ENCODE data around the gene CLDN11.

CLDN11 gene

DNA sequence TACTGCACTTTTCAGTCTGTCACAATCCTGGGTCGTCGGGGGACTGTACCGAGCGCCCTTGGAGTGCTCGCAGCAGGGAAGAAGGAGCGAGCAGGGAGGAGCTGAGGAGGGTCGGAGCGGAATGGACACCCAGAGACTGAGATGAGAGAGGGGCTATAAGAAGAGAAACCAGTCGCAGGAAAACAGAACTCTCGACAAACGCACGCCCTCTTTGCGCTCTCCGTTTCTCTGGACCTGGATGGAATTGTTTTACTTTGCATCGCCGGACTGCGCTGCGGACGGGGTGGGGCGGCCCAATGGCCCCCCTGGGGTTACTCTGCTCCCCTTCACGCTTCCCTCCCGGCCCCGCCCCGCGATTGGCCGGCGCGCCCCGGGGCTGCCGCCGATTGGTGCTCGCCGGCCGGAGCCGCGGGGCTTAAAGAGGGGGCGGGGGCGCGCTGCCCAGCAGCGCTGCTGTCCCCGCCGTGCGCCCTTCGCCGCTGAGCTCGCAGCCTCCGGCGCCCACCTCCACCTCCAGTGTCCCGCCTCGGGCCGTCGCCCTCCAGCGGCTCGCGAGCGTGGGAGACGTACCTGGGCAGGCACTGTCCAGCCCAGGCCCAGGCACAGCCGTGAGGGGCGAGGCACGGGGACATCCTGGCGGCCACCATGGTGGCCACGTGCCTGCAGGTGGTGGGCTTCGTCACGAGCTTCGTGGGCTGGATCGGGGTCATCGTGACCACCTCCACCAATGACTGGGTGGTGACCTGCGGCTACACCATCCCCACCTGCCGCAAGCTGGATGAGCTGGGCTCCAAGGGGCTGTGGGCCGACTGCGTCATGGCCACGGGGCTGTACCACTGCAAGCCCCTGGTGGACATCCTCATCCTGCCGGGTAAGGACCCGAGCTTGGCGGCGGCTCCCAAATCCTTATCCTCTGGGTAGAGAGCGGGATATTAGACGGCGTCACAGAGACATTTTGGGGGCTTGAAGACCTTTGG, at the start of gene CLDN11:
Gene CLDN11, plus strand, starts transcription at position 447 of the 977 bp plus-strand sequence. Its CDS starts 199 bp downstream, at position 646.
- ChIA-PET CTCF (interaction anchor here (0.8 to 12.3 kb wide), 6 partner anchors 17 to 430 kb away, joined by 3 to 493 read pairs (median 3); no protein-coding TSS in a partner anchor), POLR2A (interaction anchor here (0.5 to 1.3 kb wide), 3 partner anchors 53 to 384 kb away, joined by 3 to 4 read pairs (median 3); no protein-coding TSS in a partner anchor)
- H3K4me3 ChIP-seq (ENCODE audit: low read depth, low read length) = peak within 1 kb of the TSS; percentile 92
- DNase-seq (ENCODE audit: low read depth, low spot score) = no peak
- TF ChIP-seq, protein P1, sequence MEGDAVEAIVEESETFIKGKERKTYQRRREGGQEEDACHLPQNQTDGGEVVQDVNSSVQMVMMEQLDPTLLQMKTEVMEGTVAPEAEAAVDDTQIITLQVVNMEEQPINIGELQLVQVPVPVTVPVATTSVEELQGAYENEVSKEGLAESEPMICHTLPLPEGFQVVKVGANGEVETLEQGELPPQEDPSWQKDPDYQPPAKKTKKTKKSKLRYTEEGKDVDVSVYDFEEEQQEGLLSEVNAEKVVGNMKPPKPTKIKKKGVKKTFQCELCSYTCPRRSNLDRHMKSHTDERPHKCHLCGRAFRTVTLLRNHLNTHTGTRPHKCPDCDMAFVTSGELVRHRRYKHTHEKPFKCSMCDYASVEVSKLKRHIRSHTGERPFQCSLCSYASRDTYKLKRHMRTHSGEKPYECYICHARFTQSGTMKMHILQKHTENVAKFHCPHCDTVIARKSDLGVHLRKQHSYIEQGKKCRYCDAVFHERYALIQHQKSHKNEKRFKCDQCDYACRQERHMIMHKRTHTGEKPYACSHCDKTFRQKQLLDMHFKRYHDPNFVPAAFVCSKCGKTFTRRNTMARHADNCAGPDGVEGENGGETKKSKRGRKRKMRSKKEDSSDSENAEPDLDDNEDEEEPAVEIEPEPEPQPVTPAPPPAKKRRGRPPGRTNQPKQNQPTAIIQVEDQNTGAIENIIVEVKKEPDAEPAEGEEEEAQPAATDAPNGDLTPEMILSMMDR (IDR thresholded peaks at IDR 0.05; ENCODE audit: insufficient read depth, low read length, missing control alignments) = peak; percentile 45

DNA sequence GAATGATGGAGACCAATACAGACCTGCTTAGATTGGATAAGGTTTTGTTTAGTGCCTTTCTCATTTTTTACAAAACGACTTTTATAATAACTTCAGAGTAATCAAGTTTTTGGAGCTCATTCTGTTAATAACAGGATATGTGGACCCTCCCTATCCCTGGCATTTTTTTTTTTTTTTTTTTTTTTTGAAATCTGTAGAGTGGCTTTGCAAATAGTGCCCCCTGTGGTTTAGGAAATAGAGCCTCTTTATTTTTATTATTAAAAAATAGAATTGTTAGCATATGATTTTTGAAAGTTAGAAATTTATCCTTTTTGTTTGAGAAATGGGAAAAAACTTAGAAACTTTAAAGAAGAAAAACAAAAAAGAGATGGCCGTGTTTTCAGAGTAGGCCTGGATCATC, 49.7 kb upstream of the CLDN11 start:
- ChIA-PET POLR2A (interaction anchor here (1.3 kb wide), 1 partner anchor 8 kb away, joined by 5 read pairs; no protein-coding TSS in a partner anchor), CTCF (interaction anchor here (1.0 to 1.9 kb wide), 3 partner anchors 10 to 60 kb away, joined by 4 to 7 read pairs (median 4); no protein-coding TSS in a partner anchor)
- DNase-seq (ENCODE audit: low read depth, low spot score) = no peak
- H3K4me3 ChIP-seq (ENCODE audit: low read depth, low read length) = no peak overlapping the region
- TF ChIP-seq, protein P1 (IDR thresholded peaks at IDR 0.05; ENCODE audit: insufficient read depth, low read length, missing control alignments) = no peak

DNA sequence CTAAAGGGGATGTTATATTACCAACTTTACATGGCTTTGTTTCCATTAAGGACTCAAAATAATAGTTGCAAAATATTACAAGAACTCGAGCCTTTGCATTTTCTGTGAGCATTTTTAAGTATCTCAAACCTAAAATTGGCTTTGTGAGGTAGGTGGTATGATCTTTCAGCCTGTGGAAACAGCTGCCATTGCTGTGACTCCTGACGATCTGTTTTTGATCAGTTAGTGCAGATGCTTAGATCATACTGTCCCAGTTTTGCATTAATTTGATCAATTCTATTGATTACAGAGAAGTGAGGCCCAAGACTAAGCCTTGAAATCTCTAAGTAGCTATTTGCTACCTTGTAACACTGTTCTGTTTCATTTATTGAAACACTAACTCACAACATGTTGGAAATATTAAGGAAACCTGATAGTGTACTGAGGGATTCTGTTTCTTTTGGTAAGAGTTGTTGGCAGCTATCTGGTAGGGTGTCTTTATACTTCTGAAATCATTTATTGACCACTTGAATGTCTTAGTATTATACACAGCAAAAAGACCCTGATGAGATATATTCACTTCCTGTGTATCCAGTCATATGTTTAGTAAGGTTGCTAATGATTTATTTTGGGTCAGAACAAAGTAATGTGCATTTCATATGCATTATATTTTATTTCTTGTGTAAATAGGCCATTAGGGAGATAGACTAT, 46.3 kb upstream of the CLDN11 start:
- no peak overlapping the region for H3K4me3 ChIP-seq (ENCODE audit: low read depth, low read length)
- CTCF ChIA-PET = no interaction called here
- TF ChIP-seq, protein P1 (IDR thresholded peaks at IDR 0.05; ENCODE audit: insufficient read depth, low read length, missing control alignments) = no peak
- DNase-seq (ENCODE audit: low read depth, low spot score) = no peak
- POLR2A ChIA-PET = no interaction called here

DNA sequence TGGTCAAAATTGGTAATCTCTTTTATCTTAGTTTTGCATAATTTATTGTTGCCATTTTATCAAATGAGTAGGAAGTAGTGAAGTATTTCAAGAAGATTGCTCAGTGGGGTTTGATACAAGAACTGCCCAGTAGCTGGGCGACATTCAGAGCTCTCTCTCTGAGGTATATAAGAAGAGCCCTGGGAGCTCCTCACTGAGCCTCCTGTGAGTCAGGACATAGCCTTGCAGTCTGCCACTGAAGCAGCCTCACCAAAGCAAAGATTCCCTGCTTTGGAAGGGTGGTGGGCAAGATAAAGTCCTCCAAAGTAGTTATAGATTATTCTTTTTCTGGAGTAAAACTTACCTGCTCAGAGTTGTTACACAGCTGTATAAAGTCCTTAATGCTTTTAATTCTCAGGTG, 35.1 kb upstream of the CLDN11 start:
- POLR2A ChIA-PET = no interaction called here
- peak; percentile 36 for DNase-seq (ENCODE audit: low read depth, low spot score)
- CTCF ChIA-PET = interaction anchor here (0.9 to 1.5 kb wide), 5 partner anchors 8 to 74 kb away, joined by 3 to 7 read pairs (median 4); no protein-coding TSS in a partner anchor
- H3K4me3 ChIP-seq (ENCODE audit: low read depth, low read length) = no peak overlapping the region
- TF ChIP-seq, protein P1 (IDR thresholded peaks at IDR 0.05; ENCODE audit: insufficient read depth, low read length, missing control alignments) = no peak

DNA sequence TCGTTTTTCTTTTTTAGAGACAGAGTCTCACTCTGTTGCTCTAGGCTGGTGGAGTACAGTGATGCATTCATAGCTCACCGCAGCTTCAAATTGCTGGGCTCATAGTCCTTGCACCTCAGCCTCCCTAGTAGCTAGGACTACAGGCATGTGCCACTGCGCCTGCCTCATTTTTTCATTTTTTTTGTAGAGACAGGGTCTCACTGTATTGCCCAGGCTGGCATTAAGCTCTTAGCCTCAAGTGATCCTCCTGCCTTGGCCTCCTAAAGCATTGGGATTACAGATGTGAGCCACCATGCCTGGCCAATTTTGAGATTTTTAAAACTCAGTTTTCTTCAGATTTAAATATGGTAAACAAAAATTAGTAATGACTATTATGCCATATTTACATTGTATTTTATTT, 32.2 kb upstream of the CLDN11 start:
- DNase-seq (ENCODE audit: low read depth, low spot score) = no peak
- TF ChIP-seq, protein P1 (IDR thresholded peaks at IDR 0.05; ENCODE audit: insufficient read depth, low read length, missing control alignments) = no peak
- ChIA-PET CTCF (interaction anchor here (1.3 to 2.2 kb wide), 3 partner anchors 9 to 27 kb away, joined by 3 to 6 read pairs (median 4); no protein-coding TSS in a partner anchor), POLR2A (no interaction called here)
- H3K4me3 ChIP-seq (ENCODE audit: low read depth, low read length) = no peak overlapping the region
